SK-N-SH (cell line): ENCODE measurements around the gene TFEB. TPM values are rescaled to one million over a fixed set of nuclear protein-coding genes. Genes with fewer than 3 reads are reported as not detected.

Experiments
- CTCF ChIA-PET: fragments of 300-600, 350-600 bp; formaldehyde crosslinking; extraction: SDS; loops from one replicate; lab custom pipeline; 2021; lab: Yijun Ruan, JAX
- POLR2A ChIA-PET: fragments of 350-600 bp; sonication (Branson Sonifier 250); formaldehyde crosslinking; extraction: SDS; loops from one replicate; lab custom pipeline; 2020; ENCODE audit warnings: antibody characterized with exemption, inconsistent platforms; lab: Yijun Ruan, JAX
- DNase-seq: peaks from one replicate; pipeline ENCODE4 v3.0.0; 2012
- H2AFZ ChIP-seq: fragments of 200-600 bp; sonication (generic); 2 replicates; pipeline ENCODE4 v1.8.1; 2016; ENCODE audit warnings: antibody characterized with exemption, mild to moderate bottlenecking, low read depth
- H3F3A ChIP-seq: fragments of 200-600 bp; sonication (generic); replicated peaks from 2 replicates; pipeline ENCODE3; 2016; ENCODE audit warnings: antibody characterized with exemption, mild to moderate bottlenecking; ENCODE audit not compliant: insufficient read depth
- H3K27ac ChIP-seq, 2 experiments: fragments of 200-500 bp in 1 of 2; fragments of 200-600 bp in 1 of 2; sonication (Bioruptor generic) in 1 of 2; sonication (generic), shearing (Covaris generic) in 1 of 2; 2 replicates each; pipeline versions ENCODE4 v1.5.1 to v1.6.1; 2014 to 2016; ENCODE audit warnings: low read depth in 2 of 2, inconsistent platforms in 1 of 2, low read length in 1 of 2, mild to moderate bottlenecking in 1 of 2, mixed read lengths in 1 of 2
- H3K27me3 ChIP-seq: fragments of 200-600 bp; sonication (generic), shearing (Covaris generic); 2 replicates; pipeline ENCODE4 v1.6.1; 2016; ENCODE audit warnings: mixed run types; ENCODE audit not compliant: insufficient read depth
- H3K36me3 ChIP-seq, 2 experiments: fragments of 200-500 bp in 1 of 2; fragments of 200-600 bp in 1 of 2; sonication (Bioruptor generic) in 1 of 2; sonication (generic) in 1 of 2; replicated peaks in 1 of 2; 2 replicates each; pipeline versions ENCODE3 to v1.5.1; 2014 to 2016; ENCODE audit warnings: low read length in 1 of 2, mild to moderate bottlenecking in 1 of 2; ENCODE audit not compliant: insufficient read depth in 2 of 2, control insufficient read depth in 1 of 2
- H3K4me1 ChIP-seq, 2 experiments: fragments of 200-500 bp in 1 of 2; fragments of 200-600 bp in 1 of 2; sonication (Bioruptor generic) in 1 of 2; sonication (generic), shearing (Covaris generic) in 1 of 2; 2 replicates each; pipeline versions ENCODE4 v1.5.1 to v1.6.1; 2014 to 2016; ENCODE audit warnings: low read depth in 1 of 2, low read length in 1 of 2, mixed run types in 1 of 2; ENCODE audit not compliant: insufficient read depth in 2 of 2, control insufficient read depth in 1 of 2
- H3K4me2 ChIP-seq: fragments of 200-600 bp; sonication (generic), shearing (Covaris generic); 2 replicates; pipeline ENCODE4 v1.6.1; 2017; ENCODE audit warnings: mixed run types
- H3K4me3 ChIP-seq, 2 experiments: fragments of 200-500 bp in 1 of 2; fragments of 200-600 bp in 1 of 2; sonication (Bioruptor generic) in 1 of 2; sonication (generic), shearing (Covaris generic) in 1 of 2; 2 replicates each; pipeline versions ENCODE4 v1.5.1 to v1.8.1; 2014 to 2016; ENCODE audit warnings: low read depth in 2 of 2, inconsistent platforms in 1 of 2, low read length in 1 of 2, mild to moderate bottlenecking in 1 of 2, mixed read lengths in 1 of 2, moderate library complexity in 1 of 2
- H3K79me2 ChIP-seq: fragments of 200-600 bp; sonication (generic); 2 replicates; pipeline ENCODE4 v1.8.1; 2017; ENCODE audit warnings: mild to moderate bottlenecking; ENCODE audit not compliant: insufficient read depth
- H3K9ac ChIP-seq: fragments of 200-600 bp; sonication (generic); 2 replicates; pipeline ENCODE4 v1.6.1; 2017; ENCODE audit warnings: mixed run types
- H3K9me2 ChIP-seq: fragments of 200-600 bp; sonication (generic); 2 replicates; pipeline ENCODE4 v1.6.1; 2017; ENCODE audit warnings: mixed run types
- H3K9me3 ChIP-seq: fragments of 200-600 bp; sonication (generic); 2 replicates; pipeline ENCODE4 v1.6.1; 2017; ENCODE audit warnings: mixed run types, mild to moderate bottlenecking, moderate library complexity
- H4K20me1 ChIP-seq: fragments of 200-600 bp; sonication (generic); 2 replicates; pipeline ENCODE4 v1.6.1; 2017; ENCODE audit warnings: mild to moderate bottlenecking, mixed run types; ENCODE audit not compliant: insufficient read depth
- EZH2phosphoT487 ChIP-seq: fragments of 200-600 bp; sonication (generic); IDR thresholded peaks from 2 replicates; pipeline ENCODE4 v1.6.1; 2017; ENCODE audit warnings: low read depth, mixed run types, mild to moderate bottlenecking, antibody characterized with exemption, moderate library complexity, borderline replicate concordance
- FOSL2 ChIP-seq: IDR thresholded peaks from 2 replicates; pipeline ENCODE4 v1.4.0; 2012; ENCODE audit warnings: low read depth, mild to moderate bottlenecking, moderate library complexity, borderline replicate concordance
- GABPA ChIP-seq: IDR thresholded peaks from 2 replicates; pipeline ENCODE4 v1.4.0; 2012; ENCODE audit warnings: low read depth, mild to moderate bottlenecking
- MXI1 ChIP-seq: IDR thresholded peaks from 2 replicates; pipeline ENCODE4 v1.6.1; 2012; ENCODE audit warnings: mild to moderate bottlenecking, low read depth, low read length, improper control_type of control experiment
- NRF1 ChIP-seq: IDR thresholded peaks from 2 replicates; pipeline ENCODE4 v1.6.1; 2012; ENCODE audit warnings: low read depth, mild to moderate bottlenecking, low read length
- POLR2AphosphoS5 ChIP-seq: IDR thresholded peaks from 2 replicates; pipeline ENCODE4 v1.6.1; 2012; ENCODE audit warnings: low read depth, low read length
- RCOR1 ChIP-seq: fragments of 150-350 bp; IDR thresholded peaks from 2 replicates; pipeline ENCODE4 v1.6.1; 2017; ENCODE audit warnings: antibody characterized with exemption, low read length
- TAF1 ChIP-seq: IDR thresholded peaks from 2 replicates; pipeline ENCODE4 v1.6.1; 2012; ENCODE audit warnings: low read depth, mild to moderate bottlenecking, low read length, moderate library complexity, borderline replicate concordance
- TEAD4 ChIP-seq: IDR thresholded peaks from 2 replicates; pipeline ENCODE4 v1.4.0; 2012; ENCODE audit warnings: mild to moderate bottlenecking, borderline replicate concordance; ENCODE audit not compliant: insufficient read depth
- YY1 ChIP-seq: IDR thresholded peaks from 2 replicates; pipeline ENCODE4 v1.4.0; 2012; ENCODE audit warnings: low read depth, mild to moderate bottlenecking
- WGBS: methylation state at CpG from one replicate; pipeline ENCODE4 v1.1.6; 2017; ENCODE audit warnings: low lambda C conversion rate; 5-methylcytosine and 5-hydroxymethylcytosine counted together
- polyA plus RNA-seq, 3 experiments: library from polyadenylated mRNA; depleted of rRNA; stranded (reverse); fragments of >200 nt; gene quantifications; 2 replicates each; pipeline ENCODE4 v1.2.3, GENCODE V29; 2012

TFEB gene
- polyA plus RNA-seq, 1 of the 3 experiments (the other 2 are of a cell fraction) = 6.2 TPM

DNA sequence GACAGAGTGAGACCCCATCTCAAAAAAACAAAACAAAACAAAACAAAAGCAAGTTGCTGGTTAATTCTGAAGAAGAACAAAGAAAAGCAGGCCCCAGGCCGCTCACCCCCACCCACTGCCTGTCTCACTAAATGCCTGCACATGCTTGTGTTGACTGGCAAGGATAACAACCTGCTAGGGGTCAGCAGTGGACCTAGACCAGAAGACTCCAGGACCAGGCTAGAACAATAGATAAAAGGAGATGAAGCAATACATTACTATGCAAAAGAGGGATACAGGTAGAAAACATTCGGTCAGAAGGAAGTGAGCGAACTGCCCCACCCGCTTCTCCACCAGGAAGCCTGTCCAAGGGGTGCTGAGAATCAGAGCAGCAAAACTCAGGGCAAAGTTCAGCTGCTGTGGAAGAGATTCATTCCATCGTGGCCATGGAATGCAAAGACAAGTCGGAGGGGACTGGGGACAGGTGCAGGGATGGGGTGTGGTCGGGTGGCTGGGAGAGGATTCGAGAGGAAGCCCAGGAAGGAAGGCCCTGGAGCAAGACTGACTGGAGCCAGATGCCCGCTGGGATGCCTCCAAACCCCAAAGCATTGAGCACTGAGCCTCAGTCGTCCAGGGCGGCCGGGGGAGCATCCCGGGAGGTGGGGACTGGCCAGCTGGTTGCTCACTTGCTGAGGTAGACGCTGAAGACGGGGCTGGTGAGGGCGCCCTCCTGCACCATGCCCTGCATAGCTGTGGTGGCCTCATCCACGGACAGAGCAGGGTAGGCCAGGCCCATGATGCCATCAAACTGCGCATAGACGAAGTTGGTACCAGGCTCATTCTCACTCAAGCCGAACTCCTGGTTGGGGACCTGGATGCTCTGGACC lies 6.5 kb upstream of the TFEB start:
- Histone ChIP-seq H3K36me3 (no peaks in the 10 kb centered on the region), H3K4me1 (no peaks in the 10 kb centered on the region; a peak in 1 of 4 replicates), H3F3A (no peaks in the 10 kb centered on the region), H3K79me2 (no peaks in the 10 kb centered on the region), H3K4me2 (no peak overlapping the region), H3K9me2 (no peaks in the 10 kb centered on the region), H3K27ac (no peak overlapping the region), H3K9me3 (no peaks in the 10 kb centered on the region), H4K20me1 (no peaks in the 10 kb centered on the region), H3K27me3 (no peaks in the 10 kb centered on the region), H2AFZ (no peak overlapping the region), H3K4me3 (no peak overlapping the region), H3K9ac (no peak overlapping the region)
- CTCF ChIA-PET = interaction anchor here (0.7 to 1.3 kb wide), 2 partner anchors 13 to 46 kb away, joined by 3 to 4 read pairs; partner anchors contain the start of gene TOMM6
- POLR2A ChIA-PET = no interaction called here
- no peak for TF ChIP-seq RCOR1
- TF ChIP-seq FOSL2 = no peak
- TF ChIP-seq TEAD4 = no peak
- no peak for TF ChIP-seq MXI1
- TF ChIP-seq YY1 = no peak
- TF ChIP-seq GABPA = no peak
- WGBS = 71% methylated on average over 10 of the region's 20 CpGs
- DNase-seq = no peak

DNA sequence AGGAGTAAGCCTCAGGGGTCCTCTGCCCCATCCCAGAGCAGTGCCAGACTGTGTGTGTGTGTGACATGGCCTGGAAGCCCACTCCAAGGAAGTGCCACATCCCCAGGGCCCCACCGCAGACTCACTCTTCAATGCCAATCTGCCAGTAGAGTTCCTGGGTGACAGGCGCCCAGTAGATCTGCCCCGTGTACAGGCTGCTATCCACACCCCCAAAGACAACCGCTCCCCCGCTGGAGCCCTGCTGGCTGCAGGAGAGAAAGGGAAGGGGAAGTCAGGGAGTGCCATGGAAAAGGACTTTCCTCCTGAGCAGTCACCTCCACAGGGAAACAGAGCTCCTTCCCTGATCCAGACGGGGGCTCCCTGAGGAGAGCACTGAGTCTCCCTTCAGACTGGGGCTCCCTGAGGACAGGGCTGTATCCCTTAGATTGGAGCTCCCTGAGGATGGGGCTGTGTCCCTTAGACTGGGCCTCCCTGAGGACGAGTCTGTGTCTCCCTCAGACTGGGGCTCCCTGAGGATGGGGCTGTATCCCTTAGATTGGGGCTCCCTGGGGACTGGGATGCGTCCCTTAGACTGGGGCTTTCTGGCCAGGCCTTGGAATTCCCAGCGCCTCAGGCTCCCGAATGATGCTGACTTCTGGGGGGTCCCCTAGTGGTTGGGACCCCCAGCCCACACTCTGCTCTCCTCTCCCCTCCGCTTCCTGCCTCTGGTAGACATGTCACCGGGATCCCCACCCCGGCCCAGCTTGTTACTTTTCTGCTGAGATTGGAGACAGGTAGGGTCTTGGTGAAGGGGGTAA lies 5.2 kb upstream of the TFEB start:
- H4K20me1 ChIP-seq = no peaks in the 10 kb centered on the region
- no peaks in the 10 kb centered on the region for H3K36me3 ChIP-seq
- no peaks in the 10 kb centered on the region for H3K79me2 ChIP-seq
- H3K9me2 ChIP-seq = no peaks in the 10 kb centered on the region
- no peaks in the 10 kb centered on the region for H3K27me3 ChIP-seq
- peaks cover 0 to 5% of the 10 kb centered on the region in 2 experiments; a peak in 2 of 4 replicates for H3K4me1 ChIP-seq
- TF ChIP-seq RCOR1 (no peak), EZH2phosphoT487 (no peak), NRF1 (no peak), TAF1 (no peak), POLR2AphosphoS5 (no peak)
- H2AFZ ChIP-seq = no peak overlapping the region
- ChIA-PET CTCF (interaction anchor here (1.3 to 2.1 kb wide), 2 partner anchors 14 to 46 kb away, joined by 4 to 13 read pairs; partner anchors contain the start of gene TOMM6), POLR2A (no interaction called here)
- H3K4me2 ChIP-seq = no peak overlapping the region
- DNase-seq = no peak
- no peaks in the 10 kb centered on the region for H3F3A ChIP-seq
- no peak overlapping the region for H3K27ac ChIP-seq
- no peak overlapping the region for H3K4me3 ChIP-seq
- no peak overlapping the region for H3K9ac ChIP-seq
- 77% methylated on average over 8 of the region's 13 CpGs for WGBS
- H3K9me3 ChIP-seq = no peaks in the 10 kb centered on the region
